MM.1S (cell line): Measurements from ENCODE around the gene FBN3.

Source experiments
- EZH2 ChIP-seq: fragments of 300-600 bp; sonication (generic); optimal IDR thresholded peaks from 2 replicates; pipeline ENCODE3; 2017; ENCODE audit warnings: low read depth, mild to moderate bottlenecking, antibody characterized with exemption, low read length, mixed read lengths
- EZH2phosphoT487 ChIP-seq: fragments of 300-600 bp; sonication (generic); IDR thresholded peaks from 2 replicates; pipeline ENCODE4 v1.6.1; 2018; ENCODE audit warnings: antibody characterized with exemption, low read length

- no peak for TF ChIP-seq EZH2
- TF ChIP-seq EZH2phosphoT487 = no peak
Measured at GRCh38 chr19:8192221-8192820, 42.9 kb upstream of the FBN3 start.
